Activated T-cell treated with anti-CD3 and anti-CD28 coated beads, Interleukin-2, amount 50 U/mL, for 48 hours (primary cell): ENCODE results near the gene CKLF.
"Not testable (repeated sequence)": the region's sequence is repeated elsewhere in the genome, so short reads cannot be mapped to it uniquely, and the experiment has no call there.

Experiments
- DNase-seq, 2 experiments: peaks; one replicate each; pipeline ENCODE4 v3.0.0-alpha.2; 2020

CKLF gene

DNA sequence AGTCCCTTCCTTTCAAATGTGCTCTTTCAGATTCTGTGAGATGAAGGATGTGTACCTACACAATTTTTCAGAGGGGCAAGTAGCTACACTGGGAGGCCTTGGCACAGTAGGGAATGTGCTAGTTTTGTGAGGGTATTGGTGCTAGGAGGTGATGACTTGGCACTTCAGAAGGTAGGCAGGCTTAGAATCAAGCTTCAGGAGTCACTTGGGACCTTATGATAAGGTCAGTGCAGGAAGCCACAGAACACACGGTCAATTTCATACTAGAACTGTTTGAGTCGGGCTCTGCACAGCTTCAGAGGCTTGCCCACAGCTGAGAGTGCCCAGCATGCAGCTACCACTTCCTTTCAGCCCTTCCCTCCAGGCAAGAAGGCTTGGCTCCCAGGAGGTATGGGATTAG lies 20.0 kb downstream of the CKLF start:
- no peak for DNase-seq

GRCh38 chr16:66574081-66574480 lies 21.7 kb downstream of the CKLF start:
- no peak for DNase-seq

DNA sequence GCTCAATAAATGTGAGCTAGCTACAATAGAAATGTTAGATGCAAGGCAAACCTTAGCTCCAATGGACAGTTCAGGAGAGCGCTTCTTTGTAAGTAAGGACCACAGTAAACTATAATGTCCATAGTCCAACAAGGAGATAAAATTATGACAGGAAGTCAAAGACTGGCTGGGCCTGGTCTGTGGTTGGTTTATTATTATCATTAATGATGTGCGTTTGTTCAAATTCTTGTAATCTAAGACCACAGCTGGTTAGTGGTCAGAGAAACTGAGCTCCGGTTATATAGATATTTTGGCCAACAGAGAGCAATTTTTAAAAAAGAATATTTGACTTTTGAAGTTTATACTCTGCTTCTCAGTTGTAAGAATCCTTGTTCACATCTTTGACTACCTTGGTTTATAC lies 22.2 kb downstream of the CKLF start:
- DNase-seq = no peak

- no peak for DNase-seq
These were observed 22.7 kb downstream of the CKLF start for GRCh38 chr16:66575060-66575459.

DNA sequence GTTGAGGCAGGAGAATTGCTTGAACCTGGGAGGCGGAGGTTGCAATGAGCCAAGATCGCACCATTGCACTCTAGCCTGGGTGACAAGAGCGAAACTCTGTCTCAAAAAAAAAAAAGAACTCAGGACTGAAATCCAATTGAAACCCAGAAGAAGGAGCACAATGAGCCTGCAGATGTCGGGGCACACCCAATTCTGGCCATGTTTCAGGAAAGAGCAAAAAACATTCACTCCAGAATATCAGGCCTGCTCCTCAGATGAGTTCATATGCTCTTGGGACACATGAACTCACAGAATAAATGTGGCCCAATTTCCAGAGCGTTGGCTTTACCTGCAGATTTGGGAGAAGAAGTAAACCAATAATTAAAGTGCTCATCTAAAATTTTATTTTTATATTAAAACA lies 23.9 kb downstream of the CKLF start:
- no peak for DNase-seq

DNA sequence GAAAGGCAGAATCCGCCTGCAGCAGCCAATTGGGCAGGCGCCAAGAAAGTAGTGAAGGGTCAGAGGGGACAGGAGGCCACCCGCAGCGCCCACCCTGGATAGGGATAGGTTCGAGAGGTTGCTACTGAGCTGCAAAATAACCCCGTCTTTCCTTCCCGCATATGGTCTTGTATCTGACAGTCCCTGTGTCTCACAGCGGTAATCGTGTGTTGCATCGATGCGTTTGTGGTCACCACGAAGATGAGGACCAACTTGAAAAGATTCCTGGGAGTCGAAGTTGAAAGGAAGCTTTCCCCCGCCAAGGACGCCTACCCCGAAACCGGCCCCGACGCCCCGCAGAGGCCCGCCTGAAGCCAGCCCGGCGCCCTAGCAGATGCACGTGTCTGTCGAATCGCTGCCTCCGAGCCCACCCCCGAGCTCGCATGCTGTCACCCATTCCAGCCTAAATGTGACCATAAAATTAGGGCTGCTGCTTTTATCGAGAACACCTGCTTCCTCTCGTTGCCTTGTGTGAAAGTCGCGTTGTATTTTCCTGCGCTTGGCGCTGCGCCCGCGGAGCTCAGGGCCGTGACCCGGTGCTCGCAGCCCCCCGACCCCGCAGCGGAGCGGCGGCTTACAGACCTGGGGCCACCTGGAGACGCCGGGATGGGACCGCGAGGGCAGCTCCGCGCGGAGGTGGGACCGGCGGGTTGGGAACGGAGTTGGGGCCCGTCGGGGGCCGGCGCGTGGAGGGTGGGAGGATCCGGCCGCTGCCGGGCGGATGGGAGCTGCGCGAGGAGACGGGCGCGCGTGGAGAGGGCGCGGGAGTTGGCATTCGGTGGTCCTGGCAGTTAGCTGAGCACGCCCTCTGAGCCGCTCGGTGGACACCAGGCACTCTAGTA lies 26.5 kb downstream of the CKLF start, which contains the start of gene CMTM2:
Gene CMTM2, plus strand, starts transcription at position 813 of the 881 bp plus-strand sequence. CDS start 145 bp downstream, outside the sequence.
- no peak for DNase-seq

DNA sequence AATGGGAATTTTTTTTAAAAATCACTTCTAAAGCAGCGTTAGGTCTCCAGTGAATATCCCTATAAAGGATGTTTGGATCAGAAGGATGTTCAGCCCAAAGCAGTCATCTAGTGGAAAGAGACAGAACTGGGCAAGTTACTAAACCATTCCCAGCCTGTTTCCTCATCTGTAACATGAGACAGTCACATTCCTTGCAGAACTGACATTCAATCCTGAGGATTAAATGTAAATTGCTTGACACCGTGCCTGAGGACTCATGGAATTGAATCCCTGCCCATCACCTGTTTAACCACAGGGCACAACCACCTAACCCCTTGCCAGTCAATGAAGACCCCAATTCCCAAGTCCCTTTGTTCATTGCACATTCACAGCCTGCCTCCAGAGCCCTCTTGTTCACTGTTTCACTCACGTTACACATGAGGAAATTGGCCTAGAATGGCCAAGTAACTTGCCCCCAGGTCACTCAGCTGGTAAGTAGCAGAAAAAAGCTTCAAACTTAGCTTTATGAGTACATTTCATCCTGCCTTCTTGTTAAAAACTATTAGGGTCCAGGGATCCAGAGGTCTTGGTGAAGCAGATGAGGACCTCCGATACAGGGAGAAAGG lies 28.3 kb downstream of the CKLF start:
- no peak for DNase-seq

GRCh38 chr16:66581246-66581952 lies 29.0 kb downstream of the CKLF start:
- DNase-seq = no peak

DNA sequence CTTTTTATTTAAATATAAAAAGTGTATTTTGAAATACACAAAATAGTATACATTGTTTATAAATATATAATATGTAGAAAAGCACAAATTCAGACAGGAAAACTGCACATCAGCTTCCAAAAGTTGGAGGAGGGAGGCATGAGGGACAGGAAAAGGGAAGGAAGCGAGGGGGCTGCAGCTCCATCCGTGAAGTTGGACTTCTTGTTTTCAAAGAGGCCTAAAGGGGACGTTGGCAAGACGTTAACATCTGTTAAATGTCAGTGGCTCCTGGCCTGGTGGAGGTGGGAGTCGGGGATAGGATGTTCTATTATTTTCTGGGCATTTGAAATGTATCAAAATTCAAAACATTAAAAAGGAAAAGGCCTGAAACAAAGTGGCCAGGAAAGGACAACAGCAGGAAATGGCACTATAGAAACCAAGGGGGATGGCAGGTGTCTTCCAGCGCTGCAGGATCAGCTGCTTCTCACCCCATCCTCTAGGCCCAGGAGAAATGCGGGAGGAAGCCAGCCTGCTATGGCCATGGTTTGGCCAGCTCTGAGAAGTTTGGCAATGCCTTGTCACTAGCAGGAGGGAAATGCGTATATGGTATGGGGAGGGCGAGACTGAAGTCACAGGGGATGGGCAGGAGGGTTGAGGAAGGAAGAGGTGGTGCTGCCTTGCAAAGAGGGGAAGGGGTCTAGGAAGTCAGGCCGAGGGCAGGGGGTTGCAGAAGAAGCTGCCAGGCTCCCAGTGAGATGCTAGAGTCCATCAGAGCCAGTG lies 33.3 kb downstream of the CKLF start:
- DNase-seq = no peak

DNA sequence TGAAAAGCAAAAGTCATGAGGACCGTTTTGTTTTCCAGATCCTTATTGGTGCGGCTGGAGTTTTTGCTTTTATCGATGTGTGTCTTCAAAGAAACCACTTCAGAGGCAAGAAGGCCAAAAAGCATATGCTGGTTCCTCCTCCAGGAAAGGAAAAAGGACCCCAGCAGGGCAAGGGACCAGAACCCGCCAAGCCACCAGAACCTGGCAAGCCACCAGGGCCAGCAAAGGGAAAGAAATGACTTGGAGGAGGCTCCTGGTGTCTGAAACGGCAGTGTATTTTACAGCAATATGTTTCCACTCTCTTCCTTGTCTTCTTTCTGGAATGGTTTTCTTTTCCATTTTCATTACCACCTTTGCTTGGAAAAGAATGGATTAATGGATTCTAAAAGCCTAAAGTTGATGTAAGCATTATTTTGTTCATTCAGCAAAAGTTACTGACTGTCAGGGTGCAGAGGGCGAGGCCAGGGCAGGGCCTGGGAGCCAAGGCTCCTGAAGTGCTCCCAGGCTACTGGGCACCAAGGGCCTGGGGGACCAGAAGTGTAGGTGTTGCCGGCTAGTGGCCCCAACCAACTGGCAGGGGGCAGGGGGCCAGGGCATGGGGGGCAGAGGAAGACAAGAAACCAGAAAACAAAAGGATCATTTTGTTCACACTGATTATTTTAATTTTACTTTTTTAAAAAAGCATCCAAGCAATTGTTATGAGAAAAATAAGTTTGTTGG lies 35.7 kb downstream of the CKLF start:
- DNase-seq = no peak

- peak; percentile 64 to 75 for DNase-seq
These were observed 36.8 kb downstream of the CKLF start for GRCh38 chr16:66588981-66589713.

DNA sequence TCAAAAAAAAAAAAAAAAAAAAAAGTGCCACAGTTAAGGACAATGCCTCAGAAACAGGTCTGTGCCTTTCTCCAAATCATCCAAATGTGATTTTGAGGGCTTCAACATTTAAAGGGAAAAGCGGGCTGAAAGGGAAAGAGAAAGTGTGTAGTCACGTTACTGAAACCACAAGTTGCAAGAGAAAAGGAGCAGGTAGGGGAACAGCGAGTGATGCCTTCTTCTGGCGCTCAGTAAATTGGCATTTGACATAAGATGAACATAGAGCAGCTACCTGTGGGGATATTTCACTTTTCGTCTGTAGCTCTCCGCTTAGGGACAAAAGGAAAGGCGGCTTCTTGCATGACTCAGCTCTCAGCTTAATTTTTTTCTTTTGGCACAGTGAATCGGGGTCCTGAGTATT lies 37.9 kb downstream of the CKLF start:
- no peak for DNase-seq

GRCh38 chr16:66591018-66591417 lies 38.6 kb downstream of the CKLF start:
- DNase-seq = no peak

GRCh38 chr16:66592241-66592640 lies 39.9 kb downstream of the CKLF start:
- no peak for DNase-seq

GRCh38 chr16:66592814-66593213 lies 40.4 kb downstream of the CKLF start:
- DNase-seq = no peak

DNA sequence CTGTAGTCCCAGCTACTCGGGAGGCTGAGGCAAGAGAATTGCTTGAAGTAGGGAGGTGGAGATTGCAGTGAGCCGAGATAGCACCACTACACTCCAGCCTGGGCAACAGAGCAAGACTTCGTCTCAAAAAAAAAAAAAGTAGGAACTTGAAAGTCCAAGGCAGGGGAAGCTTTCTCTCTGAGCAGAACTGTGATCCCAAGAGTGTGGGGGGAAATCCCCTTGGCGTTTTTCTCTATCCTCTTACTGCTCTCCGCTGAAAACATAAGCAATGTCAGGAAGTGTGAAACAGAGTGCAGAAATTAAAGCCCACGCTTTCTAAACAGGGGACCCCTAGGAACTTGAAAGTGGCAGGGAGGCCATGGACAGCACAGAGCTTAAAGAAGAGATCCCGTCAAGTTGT lies 42.4 kb downstream of the CKLF start:
- DNase-seq = no peak

GRCh38 chr16:66596559-66596958 lies 44.2 kb downstream of the CKLF start:
- not testable (repeated sequence) for DNase-seq

DNA sequence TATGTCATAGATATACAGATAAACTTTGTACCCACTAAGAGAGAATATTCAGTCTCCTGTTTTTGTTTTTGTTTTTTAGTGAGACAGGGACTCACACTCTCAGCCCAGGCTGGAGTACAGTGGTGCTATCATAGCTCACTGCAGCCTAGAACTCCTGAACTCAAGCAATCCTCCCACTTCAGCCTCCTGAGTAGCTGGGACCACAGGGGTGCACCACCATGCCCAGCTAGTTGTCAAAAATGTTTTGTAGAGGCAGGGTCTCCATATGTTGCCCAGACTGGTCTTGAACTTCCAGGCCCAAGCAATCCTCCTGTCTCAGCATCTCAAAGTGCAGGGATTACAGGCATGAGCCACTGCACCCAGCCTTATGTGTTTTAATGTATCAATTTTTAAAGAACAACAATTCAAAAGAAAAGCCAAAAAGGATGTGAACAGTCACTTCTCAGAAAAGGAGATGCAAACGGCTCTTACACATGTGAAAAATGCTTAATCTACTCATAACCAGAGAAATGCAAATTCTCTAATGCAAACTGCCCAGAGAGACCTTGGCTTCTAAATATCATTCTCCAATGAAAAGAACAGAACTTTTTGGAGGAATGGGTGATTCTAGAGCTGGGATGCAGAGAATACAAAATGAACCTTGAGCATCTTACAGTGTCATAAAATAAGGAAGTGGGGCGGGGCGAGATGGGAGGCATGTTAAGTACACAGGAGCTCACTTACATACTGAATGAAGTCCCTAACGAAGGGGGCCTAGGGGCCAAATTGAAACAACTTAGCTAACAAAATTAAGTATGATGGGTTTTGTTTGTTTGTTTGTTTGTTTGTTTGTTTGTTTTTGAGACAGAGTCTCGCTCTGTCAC lies 44.8 kb downstream of the CKLF start:
- DNase-seq = no peak

GRCh38 chr16:66598111-66598510 lies 45.7 kb downstream of the CKLF start:
- no peak for DNase-seq

DNA sequence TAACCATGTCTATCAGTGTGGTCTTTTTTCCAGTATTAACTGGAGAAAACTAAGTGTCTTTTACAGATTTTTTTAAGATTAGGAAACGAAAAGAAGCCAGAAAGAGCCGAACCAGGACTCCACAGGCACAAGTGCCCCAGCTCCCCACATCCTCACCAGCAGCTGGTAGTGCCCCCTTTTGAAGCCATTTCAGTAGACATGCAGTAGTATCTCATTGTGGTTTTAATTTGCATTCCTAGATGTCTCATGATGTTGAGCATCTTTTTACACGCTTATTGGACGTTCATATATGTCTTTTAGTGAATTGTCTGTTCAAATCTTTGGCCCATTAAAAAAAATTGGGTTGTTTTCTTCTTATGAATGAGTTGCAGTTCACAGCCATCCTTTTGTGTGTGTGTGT lies 47.4 kb downstream of the CKLF start:
- DNase-seq = no peak

DNA sequence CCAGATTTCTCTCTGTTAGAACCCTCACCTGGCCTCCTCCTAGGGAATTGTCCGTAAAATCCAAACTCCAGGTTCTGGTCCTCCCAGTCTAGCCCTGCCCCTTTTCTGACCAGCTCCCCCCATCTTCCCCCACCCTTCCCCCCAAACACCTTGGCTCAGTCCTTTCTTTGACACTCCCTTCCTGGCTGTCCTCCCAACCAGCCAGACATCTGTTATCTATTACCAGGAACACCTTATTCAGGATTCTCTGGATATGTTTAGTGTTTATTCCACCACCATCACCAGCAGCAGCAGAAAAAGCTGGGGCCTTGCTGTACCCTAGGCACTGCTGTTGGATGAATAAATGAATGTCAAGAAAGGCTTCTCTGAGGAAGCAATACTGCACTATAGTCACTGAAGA lies 48.1 kb downstream of the CKLF start:
- no peak for DNase-seq
